SK-N-SH (cell line): ENCODE data around the gene PEF1. TPM values are rescaled to one million over a fixed set of nuclear protein-coding genes. Genes with fewer than 3 reads are reported as not detected.

Experiments used
- CTCF ChIA-PET: fragments of 300-600, 350-600 bp; formaldehyde crosslinking; extraction: SDS; loops from one replicate; lab custom pipeline; 2021; lab: Yijun Ruan, JAX
- POLR2A ChIA-PET: fragments of 350-600 bp; sonication (Branson Sonifier 250); formaldehyde crosslinking; extraction: SDS; loops from one replicate; lab custom pipeline; 2020; ENCODE audit warnings: antibody characterized with exemption, inconsistent platforms; lab: Yijun Ruan, JAX
- DNase-seq: peaks from one replicate; pipeline ENCODE4 v3.0.0; 2012
- H2AFZ ChIP-seq: fragments of 200-600 bp; sonication (generic); 2 replicates; pipeline ENCODE4 v1.8.1; 2016; ENCODE audit warnings: antibody characterized with exemption, mild to moderate bottlenecking, low read depth
- H3F3A ChIP-seq: fragments of 200-600 bp; sonication (generic); replicated peaks from 2 replicates; pipeline ENCODE3; 2016; ENCODE audit warnings: antibody characterized with exemption, mild to moderate bottlenecking; ENCODE audit not compliant: insufficient read depth
- H3K27ac ChIP-seq, 2 experiments: fragments of 200-500 bp in 1 of 2; fragments of 200-600 bp in 1 of 2; sonication (Bioruptor generic) in 1 of 2; sonication (generic), shearing (Covaris generic) in 1 of 2; 2 replicates each; pipeline versions ENCODE4 v1.5.1 to v1.6.1; 2014 to 2016; ENCODE audit warnings: low read depth in 2 of 2, inconsistent platforms in 1 of 2, low read length in 1 of 2, mild to moderate bottlenecking in 1 of 2, mixed read lengths in 1 of 2
- H3K27me3 ChIP-seq: fragments of 200-600 bp; sonication (generic), shearing (Covaris generic); 2 replicates; pipeline ENCODE4 v1.6.1; 2016; ENCODE audit warnings: mixed run types; ENCODE audit not compliant: insufficient read depth
- H3K36me3 ChIP-seq, 2 experiments: fragments of 200-500 bp in 1 of 2; fragments of 200-600 bp in 1 of 2; sonication (Bioruptor generic) in 1 of 2; sonication (generic) in 1 of 2; replicated peaks in 1 of 2; 2 replicates each; pipeline versions ENCODE3 to v1.5.1; 2014 to 2016; ENCODE audit warnings: low read length in 1 of 2, mild to moderate bottlenecking in 1 of 2; ENCODE audit not compliant: insufficient read depth in 2 of 2, control insufficient read depth in 1 of 2
- H3K4me1 ChIP-seq, 2 experiments: fragments of 200-500 bp in 1 of 2; fragments of 200-600 bp in 1 of 2; sonication (Bioruptor generic) in 1 of 2; sonication (generic), shearing (Covaris generic) in 1 of 2; 2 replicates each; pipeline versions ENCODE4 v1.5.1 to v1.6.1; 2014 to 2016; ENCODE audit warnings: low read depth in 1 of 2, low read length in 1 of 2, mixed run types in 1 of 2; ENCODE audit not compliant: insufficient read depth in 2 of 2, control insufficient read depth in 1 of 2
- H3K4me2 ChIP-seq: fragments of 200-600 bp; sonication (generic), shearing (Covaris generic); 2 replicates; pipeline ENCODE4 v1.6.1; 2017; ENCODE audit warnings: mixed run types
- H3K4me3 ChIP-seq, 2 experiments: fragments of 200-500 bp in 1 of 2; fragments of 200-600 bp in 1 of 2; sonication (Bioruptor generic) in 1 of 2; sonication (generic), shearing (Covaris generic) in 1 of 2; 2 replicates each; pipeline versions ENCODE4 v1.5.1 to v1.8.1; 2014 to 2016; ENCODE audit warnings: low read depth in 2 of 2, inconsistent platforms in 1 of 2, low read length in 1 of 2, mild to moderate bottlenecking in 1 of 2, mixed read lengths in 1 of 2, moderate library complexity in 1 of 2
- H3K79me2 ChIP-seq: fragments of 200-600 bp; sonication (generic); 2 replicates; pipeline ENCODE4 v1.8.1; 2017; ENCODE audit warnings: mild to moderate bottlenecking; ENCODE audit not compliant: insufficient read depth
- H3K9ac ChIP-seq: fragments of 200-600 bp; sonication (generic); 2 replicates; pipeline ENCODE4 v1.6.1; 2017; ENCODE audit warnings: mixed run types
- H3K9me2 ChIP-seq: fragments of 200-600 bp; sonication (generic); 2 replicates; pipeline ENCODE4 v1.6.1; 2017; ENCODE audit warnings: mixed run types
- H3K9me3 ChIP-seq: fragments of 200-600 bp; sonication (generic); 2 replicates; pipeline ENCODE4 v1.6.1; 2017; ENCODE audit warnings: mixed run types, mild to moderate bottlenecking, moderate library complexity
- H4K20me1 ChIP-seq: fragments of 200-600 bp; sonication (generic); 2 replicates; pipeline ENCODE4 v1.6.1; 2017; ENCODE audit warnings: mild to moderate bottlenecking, mixed run types; ENCODE audit not compliant: insufficient read depth
- CHD2 ChIP-seq: fragments of 150-350 bp; IDR thresholded peaks from 2 replicates; pipeline ENCODE4 v1.6.1; 2018; ENCODE audit warnings: low read length; ENCODE audit not compliant: partially characterized antibody
- FOXM1 ChIP-seq: IDR thresholded peaks from 2 replicates; pipeline ENCODE4 v1.4.0; 2012; ENCODE audit warnings: low read depth, mild to moderate bottlenecking
- GATA2 ChIP-seq: sonication (generic); formaldehyde crosslinking; IDR thresholded peaks from 2 replicates; pipeline ENCODE4 v1.5.0; 2020; ENCODE audit warnings: mild to moderate bottlenecking, missing genetic modification reagents
- MEF2A ChIP-seq: IDR thresholded peaks from 2 replicates; pipeline ENCODE4 v1.4.0; 2012; ENCODE audit warnings: low read depth, borderline replicate concordance
- MXI1 ChIP-seq: IDR thresholded peaks from 2 replicates; pipeline ENCODE4 v1.6.1; 2012; ENCODE audit warnings: mild to moderate bottlenecking, low read depth, low read length, improper control_type of control experiment
- NFIC ChIP-seq: IDR thresholded peaks from 2 replicates; pipeline ENCODE4 v1.4.0; 2012; ENCODE audit warnings: borderline replicate concordance
- POLR2AphosphoS5 ChIP-seq: IDR thresholded peaks from 2 replicates; pipeline ENCODE4 v1.6.1; 2012; ENCODE audit warnings: low read depth, low read length
- RCOR1 ChIP-seq: fragments of 150-350 bp; IDR thresholded peaks from 2 replicates; pipeline ENCODE4 v1.6.1; 2017; ENCODE audit warnings: antibody characterized with exemption, low read length
- SMC3 ChIP-seq: IDR thresholded peaks from 2 replicates; pipeline ENCODE4 v1.6.1; 2012; ENCODE audit warnings: low read depth, low read length, improper control_type of control experiment
- WGBS: methylation state at CpG from one replicate; pipeline ENCODE4 v1.1.6; 2017; ENCODE audit warnings: low lambda C conversion rate; 5-methylcytosine and 5-hydroxymethylcytosine counted together
- polyA plus RNA-seq, 3 experiments: library from polyadenylated mRNA; depleted of rRNA; stranded (reverse); fragments of >200 nt; gene quantifications; 2 replicates each; pipeline ENCODE4 v1.2.3, GENCODE V29; 2012
- TF ChIP-seq, protein P1 (sequence below): IDR thresholded peaks from 2 replicates; pipeline ENCODE4 v1.4.0; 2012; ENCODE audit warnings: low read depth
- TF ChIP-seq, protein P2 (sequence below): IDR thresholded peaks from 2 replicates; pipeline ENCODE4 v1.4.0; 2012; ENCODE audit warnings: low read depth, borderline replicate concordance
- TF ChIP-seq, protein P3 (sequence below): IDR thresholded peaks from 2 replicates; pipeline ENCODE4 v1.4.0; 2012; ENCODE audit warnings: low read depth, borderline replicate concordance
- TF ChIP-seq, protein P4 (sequence below): IDR thresholded peaks from 2 replicates; pipeline ENCODE4 v1.6.1; 2012; ENCODE audit warnings: mild to moderate bottlenecking, low read depth, low read length, moderate library complexity
- TF ChIP-seq, protein P5 (sequence below): fragments of 150-350 bp; IDR thresholded peaks from 2 replicates; pipeline ENCODE4 v1.6.1; 2016; ENCODE audit warnings: mild to moderate bottlenecking, low read depth, low read length
- TF ChIP-seq, protein P6 (sequence below): fragments of 200-600 bp; sonication (generic); IDR thresholded peaks from 2 replicates; pipeline ENCODE4 v1.6.1; 2017; ENCODE audit warnings: antibody characterized with exemption, mild to moderate bottlenecking, moderate library complexity
- TF ChIP-seq, protein P7 (sequence below): fragments of 150-350 bp; IDR thresholded peaks from 2 replicates; pipeline ENCODE4 v1.6.1; 2017; ENCODE audit warnings: antibody characterized with exemption, low read length, low read depth, borderline replicate concordance

PEF1 gene
- polyA plus RNA-seq, 1 of the 3 experiments (the other 2 are of a cell fraction) = 51.9 TPM

DNA sequence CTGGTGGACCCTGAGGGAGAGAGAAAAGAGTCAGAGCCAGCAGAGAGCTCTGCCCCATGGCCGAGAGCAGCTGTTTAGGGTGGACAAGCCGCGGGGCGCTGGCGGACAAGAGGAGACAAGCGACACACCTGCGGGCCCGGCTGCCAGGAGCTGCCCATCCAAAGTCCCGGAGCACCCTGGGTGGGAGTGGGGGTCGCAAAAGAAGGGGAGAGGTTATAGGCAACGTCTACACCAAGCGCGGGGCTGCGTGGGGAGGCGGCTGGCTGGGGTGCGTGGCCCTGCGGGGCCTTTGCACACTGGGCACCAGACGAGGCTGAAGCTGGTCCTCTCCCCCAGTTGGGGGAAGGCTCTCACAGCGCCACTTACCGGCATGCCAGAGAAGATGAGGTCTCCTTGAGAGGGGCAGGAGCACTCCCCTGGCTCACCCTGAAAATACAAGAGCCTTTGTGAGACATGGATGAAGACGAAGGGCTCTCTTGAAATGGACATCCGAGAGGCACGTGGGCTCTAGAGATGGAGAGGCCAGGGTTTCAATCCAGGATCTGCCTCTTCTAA, 35.1 kb upstream of the PEF1 start:
- H3K27ac ChIP-seq = no peak overlapping the region
- no peak for TF ChIP-seq FOXM1
- no peak for TF ChIP-seq GATA2 (CRISPR knock-in tag)
- TF ChIP-seq, protein P1, sequence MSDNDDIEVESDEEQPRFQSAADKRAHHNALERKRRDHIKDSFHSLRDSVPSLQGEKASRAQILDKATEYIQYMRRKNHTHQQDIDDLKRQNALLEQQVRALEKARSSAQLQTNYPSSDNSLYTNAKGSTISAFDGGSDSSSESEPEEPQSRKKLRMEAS = no peak
- TF ChIP-seq, protein P2, sequence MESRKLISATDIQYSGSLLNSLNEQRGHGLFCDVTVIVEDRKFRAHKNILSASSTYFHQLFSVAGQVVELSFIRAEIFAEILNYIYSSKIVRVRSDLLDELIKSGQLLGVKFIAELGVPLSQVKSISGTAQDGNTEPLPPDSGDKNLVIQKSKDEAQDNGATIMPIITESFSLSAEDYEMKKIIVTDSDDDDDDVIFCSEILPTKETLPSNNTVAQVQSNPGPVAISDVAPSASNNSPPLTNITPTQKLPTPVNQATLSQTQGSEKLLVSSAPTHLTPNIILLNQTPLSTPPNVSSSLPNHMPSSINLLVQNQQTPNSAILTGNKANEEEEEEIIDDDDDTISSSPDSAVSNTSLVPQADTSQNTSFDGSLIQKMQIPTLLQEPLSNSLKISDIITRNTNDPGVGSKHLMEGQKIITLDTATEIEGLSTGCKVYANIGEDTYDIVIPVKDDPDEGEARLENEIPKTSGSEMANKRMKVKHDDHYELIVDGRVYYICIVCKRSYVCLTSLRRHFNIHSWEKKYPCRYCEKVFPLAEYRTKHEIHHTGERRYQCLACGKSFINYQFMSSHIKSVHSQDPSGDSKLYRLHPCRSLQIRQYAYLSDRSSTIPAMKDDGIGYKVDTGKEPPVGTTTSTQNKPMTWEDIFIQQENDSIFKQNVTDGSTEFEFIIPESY = no peak
- TF ChIP-seq, protein P3, sequence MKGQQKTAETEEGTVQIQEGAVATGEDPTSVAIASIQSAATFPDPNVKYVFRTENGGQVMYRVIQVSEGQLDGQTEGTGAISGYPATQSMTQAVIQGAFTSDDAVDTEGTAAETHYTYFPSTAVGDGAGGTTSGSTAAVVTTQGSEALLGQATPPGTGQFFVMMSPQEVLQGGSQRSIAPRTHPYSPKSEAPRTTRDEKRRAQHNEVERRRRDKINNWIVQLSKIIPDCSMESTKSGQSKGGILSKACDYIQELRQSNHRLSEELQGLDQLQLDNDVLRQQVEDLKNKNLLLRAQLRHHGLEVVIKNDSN = no peak
- TF ChIP-seq MEF2A = no peak
- no peak for TF ChIP-seq RCOR1
- no peak for TF ChIP-seq POLR2AphosphoS5
- TF ChIP-seq NFIC = no peak
- TF ChIP-seq, protein P4, sequence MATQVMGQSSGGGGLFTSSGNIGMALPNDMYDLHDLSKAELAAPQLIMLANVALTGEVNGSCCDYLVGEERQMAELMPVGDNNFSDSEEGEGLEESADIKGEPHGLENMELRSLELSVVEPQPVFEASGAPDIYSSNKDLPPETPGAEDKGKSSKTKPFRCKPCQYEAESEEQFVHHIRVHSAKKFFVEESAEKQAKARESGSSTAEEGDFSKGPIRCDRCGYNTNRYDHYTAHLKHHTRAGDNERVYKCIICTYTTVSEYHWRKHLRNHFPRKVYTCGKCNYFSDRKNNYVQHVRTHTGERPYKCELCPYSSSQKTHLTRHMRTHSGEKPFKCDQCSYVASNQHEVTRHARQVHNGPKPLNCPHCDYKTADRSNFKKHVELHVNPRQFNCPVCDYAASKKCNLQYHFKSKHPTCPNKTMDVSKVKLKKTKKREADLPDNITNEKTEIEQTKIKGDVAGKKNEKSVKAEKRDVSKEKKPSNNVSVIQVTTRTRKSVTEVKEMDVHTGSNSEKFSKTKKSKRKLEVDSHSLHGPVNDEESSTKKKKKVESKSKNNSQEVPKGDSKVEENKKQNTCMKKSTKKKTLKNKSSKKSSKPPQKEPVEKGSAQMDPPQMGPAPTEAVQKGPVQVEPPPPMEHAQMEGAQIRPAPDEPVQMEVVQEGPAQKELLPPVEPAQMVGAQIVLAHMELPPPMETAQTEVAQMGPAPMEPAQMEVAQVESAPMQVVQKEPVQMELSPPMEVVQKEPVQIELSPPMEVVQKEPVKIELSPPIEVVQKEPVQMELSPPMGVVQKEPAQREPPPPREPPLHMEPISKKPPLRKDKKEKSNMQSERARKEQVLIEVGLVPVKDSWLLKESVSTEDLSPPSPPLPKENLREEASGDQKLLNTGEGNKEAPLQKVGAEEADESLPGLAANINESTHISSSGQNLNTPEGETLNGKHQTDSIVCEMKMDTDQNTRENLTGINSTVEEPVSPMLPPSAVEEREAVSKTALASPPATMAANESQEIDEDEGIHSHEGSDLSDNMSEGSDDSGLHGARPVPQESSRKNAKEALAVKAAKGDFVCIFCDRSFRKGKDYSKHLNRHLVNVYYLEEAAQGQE = no peak
- TF ChIP-seq, protein P5, sequence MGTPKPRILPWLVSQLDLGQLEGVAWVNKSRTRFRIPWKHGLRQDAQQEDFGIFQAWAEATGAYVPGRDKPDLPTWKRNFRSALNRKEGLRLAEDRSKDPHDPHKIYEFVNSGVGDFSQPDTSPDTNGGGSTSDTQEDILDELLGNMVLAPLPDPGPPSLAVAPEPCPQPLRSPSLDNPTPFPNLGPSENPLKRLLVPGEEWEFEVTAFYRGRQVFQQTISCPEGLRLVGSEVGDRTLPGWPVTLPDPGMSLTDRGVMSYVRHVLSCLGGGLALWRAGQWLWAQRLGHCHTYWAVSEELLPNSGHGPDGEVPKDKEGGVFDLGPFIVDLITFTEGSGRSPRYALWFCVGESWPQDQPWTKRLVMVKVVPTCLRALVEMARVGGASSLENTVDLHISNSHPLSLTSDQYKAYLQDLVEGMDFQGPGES = no peak
- TF ChIP-seq, protein P6, sequence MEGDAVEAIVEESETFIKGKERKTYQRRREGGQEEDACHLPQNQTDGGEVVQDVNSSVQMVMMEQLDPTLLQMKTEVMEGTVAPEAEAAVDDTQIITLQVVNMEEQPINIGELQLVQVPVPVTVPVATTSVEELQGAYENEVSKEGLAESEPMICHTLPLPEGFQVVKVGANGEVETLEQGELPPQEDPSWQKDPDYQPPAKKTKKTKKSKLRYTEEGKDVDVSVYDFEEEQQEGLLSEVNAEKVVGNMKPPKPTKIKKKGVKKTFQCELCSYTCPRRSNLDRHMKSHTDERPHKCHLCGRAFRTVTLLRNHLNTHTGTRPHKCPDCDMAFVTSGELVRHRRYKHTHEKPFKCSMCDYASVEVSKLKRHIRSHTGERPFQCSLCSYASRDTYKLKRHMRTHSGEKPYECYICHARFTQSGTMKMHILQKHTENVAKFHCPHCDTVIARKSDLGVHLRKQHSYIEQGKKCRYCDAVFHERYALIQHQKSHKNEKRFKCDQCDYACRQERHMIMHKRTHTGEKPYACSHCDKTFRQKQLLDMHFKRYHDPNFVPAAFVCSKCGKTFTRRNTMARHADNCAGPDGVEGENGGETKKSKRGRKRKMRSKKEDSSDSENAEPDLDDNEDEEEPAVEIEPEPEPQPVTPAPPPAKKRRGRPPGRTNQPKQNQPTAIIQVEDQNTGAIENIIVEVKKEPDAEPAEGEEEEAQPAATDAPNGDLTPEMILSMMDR = no peak
- TF ChIP-seq, protein P7, sequence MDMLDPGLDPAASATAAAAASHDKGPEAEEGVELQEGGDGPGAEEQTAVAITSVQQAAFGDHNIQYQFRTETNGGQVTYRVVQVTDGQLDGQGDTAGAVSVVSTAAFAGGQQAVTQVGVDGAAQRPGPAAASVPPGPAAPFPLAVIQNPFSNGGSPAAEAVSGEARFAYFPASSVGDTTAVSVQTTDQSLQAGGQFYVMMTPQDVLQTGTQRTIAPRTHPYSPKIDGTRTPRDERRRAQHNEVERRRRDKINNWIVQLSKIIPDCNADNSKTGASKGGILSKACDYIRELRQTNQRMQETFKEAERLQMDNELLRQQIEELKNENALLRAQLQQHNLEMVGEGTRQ = no peak
- TF ChIP-seq CHD2 = no peak
- no peak for TF ChIP-seq SMC3
- no peak for TF ChIP-seq MXI1
- peaks cover 0 to 3% of the 10 kb centered on the region in 2 experiments; a peak in 1 of 4 replicates for H3K4me1 ChIP-seq
- H3F3A ChIP-seq = no peaks in the 10 kb centered on the region
- H3K4me2 ChIP-seq = no peak overlapping the region
- H3K4me3 ChIP-seq = no peak overlapping the region
- H4K20me1 ChIP-seq = no peaks in the 10 kb centered on the region
- H3K9me3 ChIP-seq = no peaks in the 10 kb centered on the region
- CTCF ChIA-PET = interaction anchor here (0.6 to 2.1 kb wide), 8 partner anchors 13 to 116 kb away, joined by 3 to 8 read pairs (median 3); no protein-coding TSS in a partner anchor
- WGBS = 93% methylated on average over 16 of the region's 23 CpGs
- H3K79me2 ChIP-seq = no peaks in the 10 kb centered on the region
- no peak overlapping the region for H3K9ac ChIP-seq
- H2AFZ ChIP-seq = no peak overlapping the region
- peaks cover 0 to 3% of the 10 kb centered on the region in 2 experiments for H3K36me3 ChIP-seq
- no peak for DNase-seq
- H3K27me3 ChIP-seq = no peaks in the 10 kb centered on the region
- no peaks in the 10 kb centered on the region for H3K9me2 ChIP-seq
- POLR2A ChIA-PET = interaction anchor here (1.4 kb wide), 1 partner anchor 109 kb away, joined by 4 read pairs; no protein-coding TSS in a partner anchor
